ENCODE data around the gene PUDP. TPM values are rescaled to one million over a fixed set of nuclear protein-coding genes. Genes with fewer than 3 reads are reported as not detected.
"Not testable (repeated sequence)": the region's sequence is repeated elsewhere in the genome, so short reads cannot be mapped to it uniquely, and the experiment has no call there.

PUDP gene
- total RNA-seq, 1 donor from 2014 or later, result 33.7 TPM

DNA sequence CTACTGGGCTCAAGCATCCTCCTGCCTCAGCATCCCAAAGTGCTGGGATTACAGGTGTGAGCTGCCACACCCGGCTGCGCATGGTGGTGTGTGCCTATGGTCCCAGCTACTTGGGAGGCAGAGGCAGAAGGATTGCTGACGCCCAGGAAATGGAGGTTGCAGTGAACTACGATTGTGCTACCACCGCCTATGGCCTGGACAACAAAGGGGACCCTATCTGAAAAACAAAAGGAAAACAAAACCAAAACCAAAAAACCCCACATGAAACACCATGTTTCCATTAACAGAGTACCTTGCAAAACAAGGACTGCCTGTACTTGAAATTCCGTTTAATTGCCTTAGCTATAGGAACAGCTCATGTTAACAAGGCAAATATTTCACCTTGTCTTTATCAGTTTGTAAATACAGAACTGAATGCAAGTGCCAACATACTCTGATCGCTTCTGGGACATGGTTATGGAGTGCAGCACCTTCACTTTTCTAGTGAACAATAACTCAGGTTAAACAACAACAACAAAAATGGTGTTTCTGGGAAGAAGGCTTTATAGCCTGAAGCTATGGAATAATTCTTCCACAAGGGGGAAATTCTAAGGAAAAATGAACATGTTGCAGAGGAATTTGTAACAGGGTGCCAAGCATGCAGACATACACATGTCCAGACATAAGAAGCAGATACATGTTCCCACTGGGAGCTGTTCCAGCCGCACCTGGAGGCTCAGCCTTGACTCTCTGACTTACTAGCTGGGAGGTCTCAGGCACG lies 73.6 kb downstream of the PUDP start:
- DNase-seq (ENCODE audit: low spot score), result no peak

DNA sequence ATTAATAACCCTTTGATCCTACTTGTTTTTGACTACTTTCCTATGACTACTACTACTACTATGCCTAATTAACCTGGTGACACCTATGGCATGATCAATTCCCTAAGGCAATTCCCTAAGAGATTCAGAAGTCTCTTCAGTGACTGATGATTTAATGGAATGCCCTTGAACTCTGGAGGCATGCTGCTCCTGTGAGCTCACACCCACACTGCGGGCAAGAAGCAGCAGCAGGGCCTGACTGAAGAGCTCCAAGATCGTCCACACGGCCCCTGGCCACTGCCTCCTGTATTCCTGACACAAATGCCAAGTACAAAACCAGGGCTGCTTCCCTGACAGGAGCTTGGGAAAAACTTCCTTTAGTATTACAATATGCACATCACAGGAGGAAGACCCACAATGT lies 74.6 kb downstream of the PUDP start:
- DNase-seq (ENCODE audit: low spot score), result no peak

DNA sequence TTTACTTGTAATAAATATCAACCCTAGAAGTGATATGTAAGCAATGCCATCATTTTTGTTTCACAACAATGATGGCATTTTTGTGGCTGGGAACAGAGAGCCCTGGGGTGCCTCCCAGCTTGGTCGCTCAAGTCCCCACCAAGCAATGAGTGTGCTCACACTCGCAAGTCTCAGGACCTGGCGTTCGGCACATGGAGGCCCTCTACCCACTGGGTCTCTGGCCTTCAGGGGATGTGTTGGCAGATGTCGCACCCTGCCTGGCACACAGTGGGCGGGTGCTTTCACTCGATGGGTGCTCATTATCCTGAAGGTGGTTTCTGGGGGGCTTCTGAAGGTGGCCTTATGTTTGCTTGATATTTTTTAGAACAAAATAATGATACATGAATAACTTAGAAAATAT lies 75.1 kb downstream of the PUDP start:
- no peak for DNase-seq (ENCODE audit: low spot score)

DNA sequence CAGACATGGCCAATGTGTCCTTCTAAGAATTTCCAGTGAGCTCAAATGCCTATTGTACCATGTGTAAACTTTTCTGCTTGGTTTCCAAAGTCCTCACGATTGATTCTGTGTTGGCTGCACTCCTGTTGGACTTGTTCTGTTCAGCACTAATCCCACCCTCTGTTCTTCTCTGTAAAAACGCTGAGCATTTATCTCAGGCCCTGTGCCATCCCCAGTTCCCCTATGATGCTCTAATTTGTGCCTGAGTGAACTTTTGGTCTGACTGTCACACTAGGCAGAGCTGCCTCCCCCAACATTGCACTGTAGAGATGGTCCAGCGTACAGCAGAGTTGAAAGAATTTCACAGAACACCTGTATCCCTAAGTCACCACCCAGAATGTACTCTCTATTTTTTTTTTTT lies 76.6 kb downstream of the PUDP start:
- no peak for DNase-seq (ENCODE audit: low spot score)

DNA sequence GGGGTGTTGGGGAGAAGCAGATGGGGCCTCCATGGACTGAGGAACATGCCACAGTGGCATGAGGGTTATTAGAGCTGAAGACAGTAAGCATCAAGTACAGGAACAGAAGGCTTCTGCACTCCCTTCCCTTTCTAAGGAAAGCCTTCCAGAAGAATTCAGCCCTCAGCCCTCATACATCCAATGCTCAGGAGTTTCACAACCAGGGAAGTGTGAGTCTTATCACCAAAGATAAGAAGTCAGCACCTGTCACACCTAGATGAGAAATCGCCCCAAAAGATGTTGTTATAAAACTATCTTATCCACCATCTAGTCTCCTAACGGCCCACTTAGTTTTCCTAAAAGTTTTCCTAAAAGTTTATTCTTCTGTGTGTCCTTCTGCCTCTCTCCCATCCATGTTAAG lies 78.4 kb downstream of the PUDP start:
- no peak for DNase-seq (ENCODE audit: low spot score)

DNA sequence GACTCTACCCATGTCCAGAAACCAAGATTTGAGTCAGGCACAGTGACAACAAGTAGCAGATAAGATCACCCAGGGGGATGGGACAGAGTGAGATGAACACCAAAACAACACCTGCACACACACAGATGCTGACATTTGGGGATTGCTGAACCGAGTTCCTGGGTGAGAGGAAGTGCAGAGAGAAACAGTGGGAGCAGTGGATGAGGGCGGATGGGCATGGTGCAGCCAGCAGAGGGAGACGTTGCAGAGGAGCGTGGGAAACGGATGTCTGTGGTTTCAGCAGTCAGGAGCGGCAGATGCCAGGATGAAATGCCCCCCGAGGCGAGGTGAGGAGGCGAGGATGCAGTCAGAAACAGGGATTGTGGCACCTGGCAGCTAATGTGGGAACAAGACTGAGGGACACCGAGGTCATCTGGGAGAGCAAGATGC lies 79.0 kb downstream of the PUDP start:
- no peak for DNase-seq (ENCODE audit: low spot score)

DNA sequence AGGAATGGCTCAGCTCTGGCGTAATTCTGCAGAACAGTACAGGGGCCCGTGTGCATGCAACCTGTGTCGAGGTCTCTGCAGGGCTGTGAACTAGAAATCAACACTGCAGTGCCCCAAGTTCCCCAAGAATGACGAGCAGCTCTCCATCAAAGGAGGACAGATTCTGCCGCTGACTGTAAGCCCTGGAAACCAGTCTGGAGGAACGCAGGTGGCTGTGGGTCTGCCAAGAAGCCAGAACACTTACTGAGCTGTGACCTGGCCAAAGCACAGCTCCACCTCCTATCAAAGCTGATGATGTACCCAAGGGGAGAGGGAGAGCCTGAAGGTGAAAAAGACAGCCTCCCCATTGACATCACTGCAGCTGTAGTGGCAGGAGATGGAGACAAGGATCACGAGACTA lies 80.7 kb downstream of the PUDP start:
- DNase-seq (ENCODE audit: low spot score), result no peak

DNA sequence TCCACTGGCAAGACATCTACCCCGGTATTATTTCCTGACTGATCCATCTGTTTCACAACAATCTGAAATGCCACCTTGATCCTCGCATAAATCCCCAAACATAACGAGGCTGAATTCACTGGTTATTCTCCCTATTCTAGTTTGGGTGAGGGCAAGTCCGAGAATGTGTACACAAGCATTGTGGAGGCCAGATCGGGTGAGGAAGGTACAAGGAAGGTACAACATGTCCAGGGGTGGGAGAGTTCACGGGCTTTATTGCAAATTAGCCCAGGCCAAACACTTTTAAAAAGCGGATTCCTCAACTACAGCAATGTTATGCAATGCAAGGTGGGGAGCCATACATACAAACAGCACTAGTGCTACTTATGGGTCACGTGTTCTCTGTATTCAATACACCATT lies 82.5 kb downstream of the PUDP start:
- no peak for DNase-seq (ENCODE audit: low spot score)

DNA sequence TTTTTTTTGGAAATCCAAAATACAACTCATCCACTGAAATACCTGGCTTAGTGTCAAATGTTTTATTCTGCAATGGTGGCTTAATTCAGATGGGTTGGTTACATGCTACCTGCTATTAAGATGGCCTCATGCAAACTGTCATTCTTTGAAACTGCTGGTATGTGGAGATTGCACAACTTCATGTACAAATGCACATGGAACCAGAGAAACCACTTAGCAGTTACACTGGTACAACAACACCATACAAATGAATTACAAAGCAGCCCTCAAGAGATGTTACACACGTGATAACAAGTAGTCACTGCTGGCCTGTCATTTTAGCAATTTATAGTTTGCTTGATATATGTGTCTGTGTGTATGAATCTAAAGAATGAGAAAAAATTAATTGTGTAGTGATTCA lies 85.0 kb downstream of the PUDP start:
- no peak for DNase-seq (ENCODE audit: low spot score)

DNA sequence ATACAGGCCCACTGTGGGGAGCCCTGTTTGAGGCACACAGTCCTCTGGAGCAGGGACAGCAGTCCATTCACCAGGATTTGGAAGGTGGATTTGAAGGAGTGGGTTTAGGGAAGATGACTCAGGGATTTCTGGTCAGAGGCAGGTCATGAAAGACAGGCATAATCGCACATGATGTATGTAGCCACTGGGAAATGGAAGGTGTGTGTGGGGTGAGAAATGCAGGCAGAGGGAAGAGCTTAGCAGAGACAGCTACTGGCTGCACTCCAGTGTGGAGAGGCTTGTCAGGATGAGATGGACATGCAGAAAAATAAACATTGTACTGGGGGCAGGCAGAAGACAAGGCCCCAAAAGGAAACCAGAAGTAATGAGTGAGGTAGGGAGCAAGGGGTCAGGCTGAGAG lies 85.7 kb downstream of the PUDP start:
- DNase-seq (ENCODE audit: low spot score), result no peak

DNA sequence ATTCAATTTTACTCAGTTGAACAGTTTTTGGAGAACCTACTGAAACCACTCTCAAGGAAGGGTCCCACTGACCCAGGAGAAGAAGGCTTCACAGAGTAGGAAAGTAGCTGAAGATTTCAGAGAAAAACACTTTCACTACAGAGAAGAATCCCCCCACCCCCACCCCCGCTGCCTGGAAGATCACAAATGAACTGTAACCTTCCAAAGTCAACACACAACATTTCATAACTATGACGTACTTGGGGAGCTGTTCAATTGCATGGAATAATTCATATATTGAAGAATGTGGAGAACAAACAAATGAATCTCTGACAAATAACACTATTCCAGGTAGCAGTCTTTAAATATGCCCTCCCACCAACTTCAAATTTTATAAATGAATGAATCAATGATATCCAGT lies 86.5 kb downstream of the PUDP start:
- DNase-seq (ENCODE audit: low spot score), result no peak

DNA sequence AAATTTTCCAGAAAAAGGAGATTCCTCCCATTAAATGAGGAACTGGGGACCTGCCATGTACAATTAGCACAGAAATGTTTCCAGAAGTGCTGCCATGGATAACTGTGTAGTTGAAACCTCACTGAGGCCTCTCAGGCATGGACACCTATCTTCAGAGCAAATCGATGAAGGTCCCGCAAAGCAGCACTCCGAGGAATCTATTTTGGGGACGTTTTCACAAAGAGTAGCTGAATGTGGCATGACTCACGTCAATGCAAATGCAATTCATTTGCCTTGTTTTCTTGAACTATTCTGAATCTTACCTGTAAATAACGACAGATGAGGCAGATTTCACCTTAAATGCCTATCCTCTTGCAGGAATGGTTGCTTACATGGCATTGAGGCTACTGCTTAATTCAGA lies 87.5 kb downstream of the PUDP start:
- DNase-seq (ENCODE audit: low spot score), result no peak

DNA sequence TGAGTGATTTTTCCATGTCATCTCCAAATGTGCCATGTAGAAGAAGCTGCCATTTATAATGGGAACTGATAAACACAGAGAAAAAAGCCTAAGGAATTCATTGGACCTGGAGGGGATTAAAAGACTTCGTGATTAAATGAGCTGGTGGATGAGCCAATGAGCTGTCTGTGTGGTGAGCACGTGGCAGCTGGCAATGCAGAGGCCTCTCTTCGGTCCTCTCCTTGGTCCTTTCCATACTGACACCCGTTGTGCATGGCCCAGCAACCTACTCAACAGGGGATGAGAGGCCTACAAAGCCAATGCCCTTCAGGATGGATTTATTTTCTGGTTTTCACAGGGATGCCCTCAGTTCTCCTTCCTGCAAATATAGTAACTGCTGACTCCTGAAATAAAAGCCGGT lies 88.1 kb downstream of the PUDP start:
- no peak for DNase-seq (ENCODE audit: low spot score)

DNA sequence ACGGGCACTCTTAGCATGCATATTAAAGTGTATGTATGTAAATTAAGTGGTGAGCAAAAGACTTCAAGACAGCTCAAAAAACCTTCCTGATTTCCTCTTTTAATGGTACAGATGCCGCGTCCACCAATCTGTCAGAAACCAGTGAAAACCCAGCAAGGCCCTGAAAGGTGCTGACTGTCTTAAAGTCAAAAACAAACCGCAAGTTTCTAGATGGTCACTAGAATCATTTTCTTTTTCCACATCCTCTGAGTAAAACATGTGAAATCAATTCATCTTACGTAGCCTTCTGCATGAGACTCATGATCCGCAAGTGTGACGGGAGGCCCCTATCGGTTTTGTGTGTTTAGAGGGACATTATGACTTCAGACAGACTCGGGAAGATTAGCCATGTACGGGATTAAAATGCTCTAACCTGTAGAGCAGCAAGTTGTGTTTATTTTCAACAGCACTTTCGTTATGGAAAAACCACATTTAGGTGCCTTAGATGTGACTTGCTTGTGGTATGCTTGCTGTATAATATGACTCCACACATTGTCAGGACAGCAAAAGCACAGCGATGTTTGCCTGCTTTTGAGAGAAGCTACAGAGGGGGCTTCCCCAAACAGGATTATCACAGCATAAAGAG lies 88.6 kb downstream of the PUDP start:
- no peak for DNase-seq (ENCODE audit: low spot score)

DNA sequence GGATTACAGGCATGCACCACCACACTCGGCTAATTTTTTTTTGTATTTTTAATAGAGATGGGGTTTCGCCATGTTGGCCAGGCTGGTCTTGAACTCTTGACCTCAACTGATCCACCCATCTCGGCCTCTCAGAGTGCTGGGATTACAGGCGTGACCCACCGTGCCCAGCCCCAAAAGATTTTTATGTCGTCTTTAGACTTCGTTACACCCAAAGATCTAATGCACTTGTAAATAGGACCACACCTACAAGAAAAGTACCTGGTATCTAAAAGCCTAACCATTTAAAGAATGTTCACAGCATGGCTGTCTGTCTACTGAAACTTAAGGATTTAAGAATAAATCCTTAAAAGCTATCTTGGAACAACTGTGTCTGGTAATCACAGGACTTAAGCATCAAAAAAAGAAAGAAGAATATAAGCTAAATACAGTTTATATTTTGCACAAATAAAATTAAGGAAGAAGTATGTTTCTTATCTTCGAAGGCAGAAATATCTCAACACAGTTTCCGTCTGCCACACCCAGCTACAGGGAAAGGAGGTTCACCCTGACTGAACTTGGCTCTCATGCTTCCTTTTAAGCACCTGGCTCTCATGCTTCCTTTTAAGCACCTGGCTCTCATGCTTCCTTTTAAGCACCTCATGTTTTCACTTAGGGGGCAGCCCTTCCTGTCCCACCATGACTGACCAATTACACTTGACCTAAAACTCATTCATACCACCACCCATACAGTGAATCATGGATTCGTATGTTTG lies 92.4 kb downstream of the PUDP start:
- DNase-seq (ENCODE audit: low spot score), result no peak

DNA sequence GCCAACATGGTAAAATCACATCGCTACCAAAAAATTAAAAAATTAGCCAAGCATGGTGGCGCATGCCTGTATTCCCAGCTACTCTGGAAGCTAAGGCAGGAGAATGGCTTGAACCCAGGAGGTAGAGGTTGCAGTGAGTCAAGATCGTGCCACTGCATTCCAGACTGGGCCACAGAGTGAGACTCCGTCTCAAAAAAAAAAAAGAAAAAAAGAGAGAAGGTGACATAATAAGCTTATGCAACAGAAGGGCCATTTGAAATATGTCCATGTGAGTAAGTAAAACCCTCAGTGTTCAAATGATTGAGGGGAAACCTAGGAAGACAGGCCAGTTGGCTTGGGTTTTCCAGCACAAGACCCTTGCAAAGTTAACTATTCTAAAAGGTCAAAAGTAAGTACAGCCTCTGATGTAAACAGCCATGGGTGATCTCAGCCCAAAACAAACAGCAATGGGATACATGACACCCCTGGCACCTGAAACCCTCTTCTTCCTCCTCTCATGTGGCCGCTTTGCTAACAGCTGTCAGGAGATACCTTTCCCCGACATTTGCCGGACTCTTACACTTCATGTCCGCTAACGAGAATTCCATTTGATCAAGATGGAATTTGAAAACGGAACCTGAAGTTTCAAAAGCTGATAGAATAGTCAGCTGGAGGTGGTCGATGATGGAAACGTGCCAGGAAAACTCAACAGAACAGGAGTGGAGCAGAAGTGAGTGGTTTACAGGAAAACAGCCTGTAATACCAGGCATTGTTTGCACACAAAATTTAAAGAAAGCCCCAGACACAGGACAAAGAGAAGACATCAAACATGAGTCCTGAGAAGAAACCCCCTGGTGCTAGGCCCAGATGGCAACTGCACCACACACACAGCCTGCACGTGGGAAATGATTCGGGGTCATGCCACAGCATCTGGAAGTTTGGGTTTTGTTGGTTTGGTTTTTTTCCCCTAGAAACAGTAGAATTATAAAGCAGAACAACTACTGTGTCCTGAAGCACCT lies 93.4 kb downstream of the PUDP start:
- DNase-seq (ENCODE audit: low spot score), result no peak

DNA sequence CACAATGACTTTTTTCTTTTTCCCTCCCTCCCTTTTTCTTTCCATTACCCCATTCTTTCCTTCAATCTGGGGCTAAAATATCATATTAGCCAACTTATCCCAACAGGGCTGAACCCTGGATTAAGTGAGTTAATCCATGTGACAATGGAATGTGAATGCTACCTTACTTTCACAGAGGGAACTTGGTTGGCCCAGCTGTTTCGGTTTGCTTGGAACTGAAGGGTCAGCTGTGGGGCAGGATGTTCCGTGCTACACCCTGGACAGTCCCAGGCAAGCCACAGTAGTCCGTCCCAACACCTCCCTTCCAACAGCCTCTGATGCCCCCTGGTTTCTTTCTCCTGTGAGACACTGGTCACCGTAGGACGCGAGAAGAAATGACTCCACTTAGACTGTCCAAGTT lies 95.4 kb downstream of the PUDP start:
- DNase-seq (ENCODE audit: low spot score), result no peak

DNA sequence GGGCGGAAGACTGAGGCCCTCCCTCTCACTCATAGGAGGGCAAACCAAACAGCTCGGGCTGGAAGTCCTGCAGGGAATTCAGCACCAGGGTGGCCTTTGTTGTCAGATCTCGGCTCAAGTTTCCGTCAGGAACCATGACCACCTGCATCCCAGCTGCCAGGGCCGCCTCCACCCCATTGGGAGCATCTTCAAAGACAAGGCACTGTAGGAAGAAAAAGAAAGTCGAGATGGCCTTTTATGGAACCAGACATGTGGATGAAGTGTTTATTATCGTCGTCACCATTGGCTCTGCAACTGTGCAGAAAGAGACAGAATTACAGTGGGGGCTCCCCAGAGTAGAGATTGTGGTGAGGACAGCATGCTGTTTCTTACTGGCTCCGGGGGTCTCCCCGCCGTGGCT lies 97.7 kb downstream of the PUDP start:
- no peak for DNase-seq (ENCODE audit: low spot score)

DNA sequence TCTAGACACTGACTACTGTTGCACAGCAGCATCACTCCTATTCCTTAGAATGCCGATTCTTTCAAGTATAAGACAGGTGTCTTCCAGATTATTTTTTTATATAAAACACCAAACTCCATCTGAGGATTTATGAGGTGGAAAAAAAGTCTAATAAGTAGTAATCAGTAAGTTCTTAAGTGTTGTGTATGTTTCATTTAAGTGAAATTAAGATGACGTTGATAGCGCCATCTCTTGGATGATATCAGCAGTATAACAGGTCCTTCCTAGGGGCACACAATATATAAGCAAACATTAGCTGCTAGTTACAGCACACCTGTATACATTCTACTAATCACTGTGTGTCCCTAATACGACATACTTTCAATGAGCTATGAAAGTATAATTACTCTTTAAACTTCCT lies 100.0 kb downstream of the PUDP start:
- no peak for DNase-seq (ENCODE audit: low spot score)

DNA sequence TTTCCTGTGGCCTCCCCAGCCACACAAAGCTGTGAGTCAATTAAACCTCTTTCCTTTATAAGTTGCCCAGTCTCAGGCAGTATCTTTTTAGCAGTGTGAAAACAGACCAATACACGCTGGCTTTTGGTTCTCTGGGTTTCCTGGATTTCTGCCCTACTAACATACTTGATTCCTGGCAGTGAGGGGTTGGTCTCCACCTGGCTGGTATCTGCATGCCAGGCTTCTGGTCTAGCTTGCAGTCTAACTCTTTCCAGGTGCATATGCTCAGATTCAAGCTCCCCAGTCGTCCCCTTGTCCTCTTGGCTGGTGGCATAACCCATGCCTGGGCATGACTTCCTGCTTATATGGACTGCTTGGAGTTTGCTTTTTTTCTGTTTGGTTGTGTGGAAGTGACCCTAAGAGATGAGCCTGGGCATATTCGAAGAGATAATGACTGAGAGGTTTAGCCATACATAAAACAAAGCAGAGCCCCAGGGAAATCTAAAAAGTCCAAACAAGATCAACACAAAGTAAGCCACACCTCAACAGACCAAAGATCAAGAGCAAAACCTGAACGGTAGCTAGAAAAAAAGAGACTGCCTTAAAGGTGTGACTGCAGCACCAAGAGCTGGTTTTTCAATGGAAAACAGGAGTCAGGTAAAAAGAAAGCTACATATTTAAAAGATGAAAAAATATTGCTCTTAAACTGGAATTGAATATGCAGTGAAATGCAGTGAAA lies 102.6 kb downstream of the PUDP start:
- no peak for DNase-seq (ENCODE audit: low spot score)

DNA sequence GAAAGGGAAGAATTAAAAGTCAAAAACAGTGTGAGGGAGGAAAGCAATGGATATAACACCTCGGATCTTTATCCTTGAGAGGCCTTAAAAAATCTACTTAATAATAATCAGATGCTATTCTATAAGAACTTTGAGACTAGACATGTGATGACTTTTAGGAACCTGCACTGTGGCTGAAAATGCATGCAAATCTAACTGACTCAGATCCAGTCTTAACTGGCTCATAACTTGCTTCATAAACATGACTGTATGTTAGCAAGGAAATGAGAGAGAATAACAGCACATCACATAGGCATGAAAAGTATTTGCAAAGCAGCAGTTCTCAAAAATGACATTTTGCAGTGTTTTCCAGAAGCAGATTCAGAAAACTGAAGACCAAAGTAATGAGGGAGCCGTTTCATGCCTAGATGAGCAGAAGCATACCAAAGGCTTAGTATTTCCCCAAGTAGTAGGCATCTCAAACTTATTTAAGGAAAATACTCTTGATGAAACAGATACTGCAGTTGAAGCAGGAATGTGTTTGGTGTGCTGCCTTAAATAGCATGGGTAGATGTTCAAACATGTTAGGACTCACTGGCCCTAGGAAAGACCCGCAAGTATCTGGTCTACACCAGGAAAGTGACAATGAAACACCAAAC lies 104.0 kb downstream of the PUDP start:
- DNase-seq (ENCODE audit: low spot score), result not testable (repeated sequence)

Data from ureter (tissue), 1 donor.